HEK293 (cell line): ENCODE results near the gene CLSTN1.

ENCODE experiments used
- CTCF ChIA-PET: fragments of 350-600 bp; formaldehyde crosslinking; extraction: SDS; loops from one replicate; lab custom pipeline; 2021; ENCODE audit warnings: antibody characterized with exemption; lab: Yijun Ruan, JAX
- POLR2A ChIA-PET: fragments of 300-600 bp; formaldehyde crosslinking; extraction: SDS; loops from one replicate; lab custom pipeline; 2020; ENCODE audit warnings: antibody characterized with exemption, inconsistent platforms; lab: Yijun Ruan, JAX
- H3K27ac ChIP-seq: fragments of 200-500 bp; sonication (Bioruptor generic); 2 replicates; pipeline ENCODE4 v1.5.1; 2014; ENCODE audit warnings: low read depth, low read length, control low read depth, inconsistent platforms; ENCODE audit errors: extremely low read depth
- H3K36me3 ChIP-seq, 2 experiments: fragments of 200-500 bp in 1 of 2; sonication (Bioruptor generic) in 1 of 2; 1 replicate in 1 of 2; 2 replicates in 1 of 2; pipeline ENCODE4 v1.5.1; 2014 to 2017; ENCODE audit warnings: inconsistent platforms in 2 of 2, low read length in 2 of 2; ENCODE audit not compliant: control insufficient read depth in 2 of 2, insufficient read depth in 1 of 2
- H3K4me1 ChIP-seq: fragments of 200-500 bp; sonication (Bioruptor generic); 2 replicates; pipeline ENCODE4 v1.5.1; 2014; ENCODE audit warnings: mild to moderate bottlenecking, low read length, inconsistent platforms; ENCODE audit not compliant: control insufficient read depth, insufficient read depth
- H3K4me3 ChIP-seq: 2 replicates; pipeline ENCODE4 v1.5.1; 2011; ENCODE audit warnings: low read depth, mild to moderate bottlenecking, control low read depth, low read length, moderate library complexity
- H3K9me3 ChIP-seq: fragments of 200-500 bp; sonication (Bioruptor generic); 2 replicates; pipeline ENCODE4 v1.5.1; 2014; ENCODE audit warnings: low read depth, low read length, inconsistent platforms; ENCODE audit not compliant: control insufficient read depth, insufficient read depth
- BCL11B ChIP-seq: fragments of 450-650 bp; formaldehyde crosslinking; IDR thresholded peaks from 2 replicates; pipeline ENCODE4 v1.5.1; 2016; ENCODE audit warnings: low read depth, missing biosample characterization, missing genetic modification characterization
- EGR2 ChIP-seq: fragments of 450-650 bp; formaldehyde crosslinking; IDR thresholded peaks from 2 replicates; pipeline ENCODE4 v1.5.1; 2016; ENCODE audit warnings: low read depth, missing biosample characterization, missing genetic modification characterization
- GLIS1 ChIP-seq: fragments of 450-650 bp; formaldehyde crosslinking; IDR thresholded peaks from 2 replicates; pipeline ENCODE4 v1.5.1; 2016; ENCODE audit warnings: missing biosample characterization, missing genetic modification characterization
- GLIS2 ChIP-seq: fragments of 450-650 bp; formaldehyde crosslinking; IDR thresholded peaks from 2 replicates; pipeline ENCODE4 v1.5.1; 2016; ENCODE audit warnings: missing biosample characterization, missing genetic modification characterization
- HIC1 ChIP-seq: fragments of 450-650 bp; formaldehyde crosslinking; IDR thresholded peaks from 2 replicates; pipeline ENCODE4 v1.5.1; 2016; ENCODE audit warnings: missing biosample characterization, missing genetic modification characterization
- KLF8 ChIP-seq: fragments of 450-650 bp; formaldehyde crosslinking; IDR thresholded peaks from 2 replicates; pipeline ENCODE4 v1.5.1; 2016; ENCODE audit warnings: missing biosample characterization, missing genetic modification characterization
- SALL2 ChIP-seq: fragments of 450-650 bp; formaldehyde crosslinking; IDR thresholded peaks from 2 replicates; pipeline ENCODE4 v1.5.0; 2017; ENCODE audit warnings: missing biosample characterization, mild to moderate bottlenecking, missing genetic modification characterization, borderline replicate concordance
- ZBTB8A ChIP-seq: fragments of 450-650 bp; formaldehyde crosslinking; IDR thresholded peaks from 2 replicates; pipeline ENCODE4 v1.5.1; 2016; ENCODE audit warnings: missing biosample characterization, missing genetic modification characterization
- ZNF146 ChIP-seq: fragments of 450-650 bp; formaldehyde crosslinking; IDR thresholded peaks from 2 replicates; pipeline ENCODE4 v1.5.1; 2016; ENCODE audit warnings: missing biosample characterization, missing genetic modification characterization
- ZNF211 ChIP-seq: fragments of 450-650 bp; formaldehyde crosslinking; IDR thresholded peaks from 2 replicates; pipeline ENCODE4 v1.5.1; 2016; ENCODE audit warnings: low read depth, missing biosample characterization, missing genetic modification characterization
- ZNF335 ChIP-seq: fragments of 450-650 bp; formaldehyde crosslinking; conservative IDR thresholded peaks from 2 replicates; pipeline ENCODE4 v1.5.1; 2016; ENCODE audit warnings: missing biosample characterization, missing genetic modification characterization
- ZNF501 ChIP-seq: fragments of 450-650 bp; formaldehyde crosslinking; IDR thresholded peaks from 2 replicates; pipeline ENCODE4 v1.5.1; 2016; ENCODE audit warnings: missing biosample characterization, missing genetic modification characterization
- ZNF529 ChIP-seq: fragments of 450-650 bp; formaldehyde crosslinking; IDR thresholded peaks from 2 replicates; pipeline ENCODE4 v1.5.1; 2017; ENCODE audit warnings: missing genetic modification characterization, missing biosample characterization; ENCODE audit not compliant: insufficient replicate concordance
- ZNF571 ChIP-seq: fragments of 450-650 bp; formaldehyde crosslinking; IDR thresholded peaks from 2 replicates; pipeline ENCODE4 v1.5.0; 2017; ENCODE audit warnings: missing biosample characterization, missing genetic modification characterization
- ZNF660 ChIP-seq: fragments of 450-650 bp; IDR thresholded peaks from 2 replicates; pipeline ENCODE4 v1.5.1; 2018; ENCODE audit warnings: missing biosample characterization, mild to moderate bottlenecking, missing genetic modification characterization
- ZNF677 ChIP-seq: fragments of 450-650 bp; IDR thresholded peaks from 2 replicates; pipeline ENCODE4 v1.5.0; 2018; ENCODE audit warnings: missing biosample characterization, mild to moderate bottlenecking, missing genetic modification characterization, moderate library complexity
- ZNF747 ChIP-seq: fragments of 450-650 bp; formaldehyde crosslinking; IDR thresholded peaks from 2 replicates; pipeline ENCODE4 v1.5.1; 2016; ENCODE audit warnings: missing biosample characterization, missing genetic modification characterization
- ZNF777 ChIP-seq: fragments of 450-650 bp; formaldehyde crosslinking; IDR thresholded peaks from 2 replicates; pipeline ENCODE4 v1.5.1; 2017; ENCODE audit warnings: missing biosample characterization, missing genetic modification characterization, borderline replicate concordance
- ZSCAN18 ChIP-seq: fragments of 450-650 bp; formaldehyde crosslinking; IDR thresholded peaks from 2 replicates; pipeline ENCODE4 v1.5.1; 2016; ENCODE audit warnings: missing biosample characterization, missing genetic modification characterization
- TF ChIP-seq, protein P1 (sequence below): fragments of 450-650 bp; formaldehyde crosslinking; IDR thresholded peaks from 2 replicates; pipeline ENCODE4 v1.5.1; 2016; ENCODE audit warnings: missing biosample characterization, missing genetic modification characterization
- TF ChIP-seq, protein P2 (sequence below): fragments of 450-650 bp; formaldehyde crosslinking; IDR thresholded peaks from 2 replicates; pipeline ENCODE4 v1.5.1; 2016; ENCODE audit warnings: missing biosample characterization, missing genetic modification characterization

The CLSTN1 gene

GRCh38 chr1:9774712-9775679, 48.8 kb downstream of the CLSTN1 start:
- H3K4me1 ChIP-seq, result no peaks in the 10 kb centered on the region
- CTCF ChIA-PET, result interaction anchor here (2.0 kb wide), 1 partner anchor 9 kb away, joined by 10 read pairs; no protein-coding TSS in a partner anchor
- TF ChIP-seq GLIS1 (no peak), BCL11B (tag by site-specific recombination) (no peak), ZNF501 (tag by site-specific recombination) (no peak), EGR2 (no peak), SALL2 (tag by site-specific recombination) (no peak), HIC1 (tag by site-specific recombination) (no peak), ZNF571 (tag by site-specific recombination) (no peak), GLIS2 (tag by site-specific recombination) (no peak), ZNF777 (no peak), ZNF677 (no peak), ZNF211 (tag by site-specific recombination) (no peak), ZNF529 (tag by site-specific recombination) (no peak)
- TF ChIP-seq, protein P1, sequence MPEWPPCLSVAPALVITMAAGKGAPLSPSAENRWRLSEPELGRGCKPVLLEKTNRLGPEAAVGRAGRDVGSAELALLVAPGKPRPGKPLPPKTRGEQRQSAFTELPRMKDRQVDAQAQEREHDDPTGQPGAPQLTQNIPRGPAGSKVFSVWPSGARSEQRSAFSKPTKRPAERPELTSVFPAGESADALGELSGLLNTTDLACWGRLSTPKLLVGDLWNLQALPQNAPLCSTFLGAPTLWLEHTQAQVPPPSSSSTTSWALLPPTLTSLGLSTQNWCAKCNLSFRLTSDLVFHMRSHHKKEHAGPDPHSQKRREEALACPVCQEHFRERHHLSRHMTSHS (tag by site-specific recombination), result no peak
- no peak overlapping the region for H3K4me3 ChIP-seq
- POLR2A ChIA-PET, result no interaction called here
- no peaks in the 10 kb centered on the region for H3K9me3 ChIP-seq
- peaks cover 0 to 15% of the 10 kb centered on the region in 2 experiments; a peak in 2 of 3 replicates for H3K36me3 ChIP-seq
- no peak overlapping the region for H3K27ac ChIP-seq

GRCh38 chr1:9770298-9770697, 53.5 kb downstream of the CLSTN1 start:
- no peaks in the 10 kb centered on the region for H3K9me3 ChIP-seq
- H3K4me1 ChIP-seq, result no peaks in the 10 kb centered on the region
- no peak overlapping the region for H3K27ac ChIP-seq
- POLR2A ChIA-PET, result no interaction called here
- CTCF ChIA-PET, result no interaction called here
- H3K36me3 ChIP-seq, result peaks cover 0 to 15% of the 10 kb centered on the region in 2 experiments; a peak in 2 of 3 replicates
- TF ChIP-seq ZNF146 (tag by site-specific recombination) (no peak), ZNF660 (tag by site-specific recombination) (no peak), ZNF747 (no peak), ZSCAN18 (tag by site-specific recombination) (no peak), ZBTB8A (tag by site-specific recombination) (no peak), KLF8 (tag by site-specific recombination) (no peak), ZNF335 (no peak)
- TF ChIP-seq, protein P2, sequence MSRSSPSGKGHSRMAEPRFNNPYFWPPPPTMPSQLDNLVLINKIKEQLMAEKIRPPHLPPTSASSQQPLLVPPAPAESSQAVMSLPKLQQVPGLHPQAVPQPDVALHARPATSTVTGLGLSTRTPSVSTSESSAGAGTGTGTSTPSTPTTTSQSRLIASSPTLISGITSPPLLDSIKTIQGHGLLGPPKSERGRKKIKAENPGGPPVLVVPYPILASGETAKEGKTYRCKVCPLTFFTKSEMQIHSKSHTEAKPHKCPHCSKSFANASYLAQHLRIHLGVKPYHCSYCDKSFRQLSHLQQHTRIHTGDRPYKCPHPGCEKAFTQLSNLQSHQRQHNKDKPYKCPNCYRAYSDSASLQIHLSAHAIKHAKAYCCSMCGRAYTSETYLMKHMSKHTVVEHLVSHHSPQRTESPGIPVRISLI (tag by site-specific recombination), result no peak
- TF ChIP-seq, all 188 proteins: peak for 0
- H3K4me3 ChIP-seq, result no peak overlapping the region
